Measurements from ENCODE around the gene C16orf96.

C16orf96 gene

GRCh38 chr16:4537376-4538343 is 18.5 kb upstream of the C16orf96 start:
- Mint-ChIP-seq H3K27ac (peak overlapping the region; percentile 25), H3K9me3 (peaks cover 4% of the 10 kb centered on the region), H3K4me3 (peak overlapping the region; percentile 72), H3K4me1 (peaks cover 50% of the 10 kb centered on the region), H3K36me3 (peaks cover 7% of the 10 kb centered on the region), H3K27me3 (no peaks in the 10 kb centered on the region)

GRCh38 chr16:4538350-4539235 is 17.5 kb upstream of the C16orf96 start, which contains the start of gene CDIP1:
Gene CDIP1, minus strand, starts transcription at chr16:4538773. Its CDS starts 24,643 bp downstream, at chr16:4514130.
- Mint-ChIP-seq H3K27me3 (no peaks in the 10 kb centered on the region), H3K36me3 (peaks cover 7% of the 10 kb centered on the region), H3K9me3 (peaks cover 4% of the 10 kb centered on the region), H3K4me3 (peak within 1 kb of the TSS; percentile 76), H3K27ac (peak within 1 kb of the TSS; percentile 86), H3K4me1 (peaks cover 40% of the 10 kb centered on the region)

- peak overlapping the region; percentile 27 for H3K27ac Mint-ChIP-seq
- peaks cover 7% of the 10 kb centered on the region for H3K36me3 Mint-ChIP-seq
- H3K9me3 Mint-ChIP-seq: peaks cover 4% of the 10 kb centered on the region
- H3K27me3 Mint-ChIP-seq: no peaks in the 10 kb centered on the region
- peaks cover 28% of the 10 kb centered on the region for H3K4me1 Mint-ChIP-seq
- H3K4me3 Mint-ChIP-seq: no peak overlapping the region
Measured at GRCh38 chr16:4539716-4540284, 16.3 kb upstream of the C16orf96 start.

- Mint-ChIP-seq H3K27ac (no peak overlapping the region), H3K4me3 (no peak overlapping the region), H3K36me3 (peaks cover 6% of the 10 kb centered on the region), H3K27me3 (no peaks in the 10 kb centered on the region), H3K9me3 (peaks cover 4% of the 10 kb centered on the region), H3K4me1 (peaks cover 4% of the 10 kb centered on the region)
Measured at GRCh38 chr16:4544473-4544872, 11.7 kb upstream of the C16orf96 start.

- peaks cover 7% of the 10 kb centered on the region for H3K4me1 Mint-ChIP-seq
- no peaks in the 10 kb centered on the region for H3K27me3 Mint-ChIP-seq
- no peaks in the 10 kb centered on the region for H3K9me3 Mint-ChIP-seq
- no peaks in the 10 kb centered on the region for H3K36me3 Mint-ChIP-seq
- no peak overlapping the region for H3K27ac Mint-ChIP-seq
- H3K4me3 Mint-ChIP-seq: no peak overlapping the region
Measured at GRCh38 chr16:4548124-4548523, 8.0 kb upstream of the C16orf96 start.

GRCh38 chr16:4550591-4550990 is 5.5 kb upstream of the C16orf96 start:
- Mint-ChIP-seq H3K4me3 (no peak overlapping the region), H3K4me1 (peaks cover 7% of the 10 kb centered on the region), H3K27me3 (no peaks in the 10 kb centered on the region), H3K9me3 (no peaks in the 10 kb centered on the region), H3K27ac (peak overlapping the region; percentile 65), H3K36me3 (no peaks in the 10 kb centered on the region)

GRCh38 chr16:4552541-4552940 is 3.6 kb upstream of the C16orf96 start:
- Mint-ChIP-seq H3K27ac (no peak overlapping the region), H3K36me3 (no peaks in the 10 kb centered on the region), H3K4me3 (no peak overlapping the region), H3K27me3 (no peaks in the 10 kb centered on the region), H3K4me1 (peaks cover 7% of the 10 kb centered on the region), H3K9me3 (no peaks in the 10 kb centered on the region)

- Mint-ChIP-seq H3K9me3 (no peaks in the 10 kb centered on the region), H3K36me3 (no peaks in the 10 kb centered on the region), H3K4me3 (no peak overlapping the region), H3K27ac (no peak overlapping the region), H3K27me3 (no peaks in the 10 kb centered on the region), H3K4me1 (no peaks in the 10 kb centered on the region)
Measured at GRCh38 chr16:4556580-4556979, 440 bp downstream of the C16orf96 start.

GRCh38 chr16:4557973-4558372 is 1.8 kb downstream of the C16orf96 start:
- H3K27ac Mint-ChIP-seq: no peak overlapping the region
- no peaks in the 10 kb centered on the region for H3K36me3 Mint-ChIP-seq
- H3K4me3 Mint-ChIP-seq: no peak overlapping the region
- no peaks in the 10 kb centered on the region for H3K27me3 Mint-ChIP-seq
- H3K9me3 Mint-ChIP-seq: no peaks in the 10 kb centered on the region
- no peaks in the 10 kb centered on the region for H3K4me1 Mint-ChIP-seq

GRCh38 chr16:4561596-4561995 is 5.5 kb downstream of the C16orf96 start:
- Mint-ChIP-seq H3K4me1 (no peaks in the 10 kb centered on the region), H3K4me3 (no peak overlapping the region), H3K36me3 (no peaks in the 10 kb centered on the region), H3K27ac (no peak overlapping the region), H3K9me3 (no peaks in the 10 kb centered on the region), H3K27me3 (no peaks in the 10 kb centered on the region)

GRCh38 chr16:4564661-4565267 is 8.6 kb downstream of the C16orf96 start:
- Mint-ChIP-seq H3K36me3 (no peaks in the 10 kb centered on the region), H3K27ac (no peak overlapping the region), H3K27me3 (no peaks in the 10 kb centered on the region), H3K9me3 (no peaks in the 10 kb centered on the region), H3K4me1 (no peaks in the 10 kb centered on the region), H3K4me3 (no peak overlapping the region)

- Mint-ChIP-seq H3K27ac (no peak overlapping the region), H3K36me3 (no peaks in the 10 kb centered on the region), H3K9me3 (no peaks in the 10 kb centered on the region), H3K4me3 (no peak overlapping the region), H3K4me1 (no peaks in the 10 kb centered on the region), H3K27me3 (no peaks in the 10 kb centered on the region)
Measured at GRCh38 chr16:4566144-4566543, 10.0 kb downstream of the C16orf96 start.

GRCh38 chr16:4570086-4570485 is 13.9 kb downstream of the C16orf96 start:
- Mint-ChIP-seq H3K36me3 (no peaks in the 10 kb centered on the region), H3K9me3 (no peaks in the 10 kb centered on the region), H3K27ac (no peak overlapping the region), H3K27me3 (no peaks in the 10 kb centered on the region), H3K4me3 (no peak overlapping the region), H3K4me1 (no peaks in the 10 kb centered on the region)

- no peaks in the 10 kb centered on the region for H3K27me3 Mint-ChIP-seq
- H3K4me1 Mint-ChIP-seq: no peaks in the 10 kb centered on the region
- no peak overlapping the region for H3K4me3 Mint-ChIP-seq
- H3K27ac Mint-ChIP-seq: no peak overlapping the region
- H3K9me3 Mint-ChIP-seq: no peaks in the 10 kb centered on the region
- H3K36me3 Mint-ChIP-seq: no peaks in the 10 kb centered on the region
Measured at GRCh38 chr16:4570688-4571321, 14.7 kb downstream of the C16orf96 start.

- no peaks in the 10 kb centered on the region for H3K27me3 Mint-ChIP-seq
- H3K27ac Mint-ChIP-seq: no peak overlapping the region
- no peaks in the 10 kb centered on the region for H3K4me1 Mint-ChIP-seq
- H3K36me3 Mint-ChIP-seq: no peaks in the 10 kb centered on the region
- H3K4me3 Mint-ChIP-seq: no peak overlapping the region
- no peaks in the 10 kb centered on the region for H3K9me3 Mint-ChIP-seq
Measured at GRCh38 chr16:4572715-4573114, 16.6 kb downstream of the C16orf96 start.

Measured in activated naive CD4-positive, alpha-beta T cell treated with anti-CD3 and anti-CD28 coated beads, Interleukin-2, amount 50 U/mL, for 24 hours (primary cell).